GM12878 (cell line): ENCODE data around the gene AOPEP.

ENCODE experiments used
- EED ChIP-seq: sonication (generic); IDR thresholded peaks from 2 replicates; pipeline ENCODE4 v1.6.1; 2016; ENCODE audit warnings: antibody characterized with exemption, low read depth
- EGR1 ChIP-seq, 2 experiments: IDR thresholded peaks; 1 replicate in 1 of 2; 2 replicates in 1 of 2; pipeline ENCODE4 v1.6.1; 2011 to 2012; ENCODE audit warnings: low read depth in 2 of 2, low read length in 2 of 2, borderline replicate concordance in 1 of 2, mild to moderate bottlenecking in 1 of 2, moderate library complexity in 1 of 2
- HDGF ChIP-seq: fragments of 450-650 bp; IDR thresholded peaks from 2 replicates; pipeline ENCODE4 v1.6.1; 2016; ENCODE audit warnings: antibody characterized with exemption
- RAD21 ChIP-seq: IDR thresholded peaks from 2 replicates; pipeline ENCODE4 v1.6.1; 2011; ENCODE audit warnings: mild to moderate bottlenecking, low read depth, low read length, moderate library complexity; ENCODE audit not compliant: insufficient read depth
- SPI1 ChIP-seq: IDR thresholded peaks from 2 replicates; pipeline ENCODE4 v1.6.1; 2011; ENCODE audit warnings: low read depth, mild to moderate bottlenecking, low read length, moderate library complexity, borderline replicate concordance; ENCODE audit not compliant: insufficient read depth
- USF2 ChIP-seq: IDR thresholded peaks from 2 replicates; pipeline ENCODE4 v1.6.1; 2011; ENCODE audit warnings: low read depth, low read length, improper control_type of control experiment, borderline replicate concordance

GRCh38 chr9:95065224-95065623 is 338.7 kb downstream of the AOPEP start:
- no peak for TF ChIP-seq SPI1
- no peak for TF ChIP-seq HDGF
- TF ChIP-seq USF2 = no peak
- TF ChIP-seq EGR1 (IDR thresholded peaks at IDR 0.05; ENCODE audit: borderline replicate concordance in 1 of 2, low read depth in 2 of 2, low read length in 2 of 2) = no peak
- no peak for TF ChIP-seq RAD21
- TF ChIP-seq EED = no peak
